GM12864 (cell line): ENCODE results near the gene CCDC13.
A peak's percentile ranks its signal among the peaks of the same experiment; 100 is the strongest.

Experiments used
- DNase-seq: peaks from one replicate; pipeline ENCODE4 v3.0.0-alpha.2; 2011; ENCODE audit warnings: low read depth
- H3K4me3 ChIP-seq: 2 replicates; pipeline ENCODE4 v1.5.1; 2011; ENCODE audit warnings: mild to moderate bottlenecking, low read depth, low read length, control low read depth
- CTCF ChIP-seq: IDR thresholded peaks from 2 replicates; pipeline ENCODE4 v1.5.1; 2011; ENCODE audit warnings: low read depth, mild to moderate bottlenecking, moderate library complexity, low read length, control low read depth, inconsistent platforms; ENCODE audit errors: missing control alignments

CCDC13 gene

GRCh38 chr3:42750834-42751233, 22.2 kb downstream of the CCDC13 start:
- TF ChIP-seq CTCF, result no peak
- no peak overlapping the region for H3K4me3 ChIP-seq
- no peak for DNase-seq

- no peak overlapping the region for H3K4me3 ChIP-seq
- TF ChIP-seq CTCF, result peak; percentile 58
- no peak for DNase-seq
Measured at GRCh38 chr3:42749753-42750231, 23.3 kb downstream of the CCDC13 start.

GRCh38 chr3:42749025-42749752, 23.9 kb downstream of the CCDC13 start:
- no peak overlapping the region for H3K4me3 ChIP-seq
- TF ChIP-seq CTCF, result no peak
- DNase-seq, result no peak

- TF ChIP-seq CTCF, result no peak
- H3K4me3 ChIP-seq, result no peak overlapping the region
- no peak for DNase-seq
Measured at GRCh38 chr3:42747581-42747980, 25.5 kb downstream of the CCDC13 start.

- DNase-seq, result no peak
- H3K4me3 ChIP-seq, result no peak overlapping the region
- no peak for TF ChIP-seq CTCF
Measured at GRCh38 chr3:42746455-42747450, 26.3 kb downstream of the CCDC13 start.

GRCh38 chr3:42745776-42746454, 27.1 kb downstream of the CCDC13 start:
- TF ChIP-seq CTCF, result no peak

More at GRCh38 chr3:42745776-42746454, 27.1 kb downstream of the CCDC13 start:
- DNase-seq, result no peak
- no peak overlapping the region for H3K4me3 ChIP-seq
